PC-9 (cell line): ENCODE results near the gene SH3BP4. TPM values are rescaled to one million over a fixed set of nuclear protein-coding genes. Genes with fewer than 3 reads are reported as not detected.

ENCODE experiments used
- BruUV-seq: library from RNA; stranded (reverse); fragments of 400-500 nt; replicated peaks from 2 replicates; lab custom pipeline; 2021; lab: Mats Ljungman, UMichigan
- CTCF ChIA-PET: fragments of 300-600 bp; sonication (Branson Sonifier 250); formaldehyde crosslinking; loops from one replicate; lab custom pipeline; 2022; ENCODE audit warnings: antibody characterized with exemption; lab: Charles Lee
- POLR2A ChIA-PET: fragments of 300-600 bp; sonication (Branson Sonifier 250); formaldehyde crosslinking; loops from one replicate; lab custom pipeline; 2022; ENCODE audit warnings: antibody characterized with exemption; ENCODE audit not compliant: unreplicated experiment; lab: Charles Lee
- DNase-seq, 2 experiments: peaks; one replicate each; pipeline versions ENCODE4 v3.0.0 to v3.0.0-alpha.2; 2015 to 2022; ENCODE audit warnings: mixed read lengths in 1 of 2
- H2AFZ ChIP-seq: fragments of 200-600 bp; sonication (generic); 2 replicates; pipeline ENCODE4 v1.8.1; 2017; ENCODE audit warnings: antibody characterized with exemption
- H3F3A ChIP-seq: fragments of 200-600 bp; sonication (generic); 2 replicates; pipeline ENCODE4 v1.8.1; 2017; ENCODE audit warnings: antibody characterized with exemption, mild to moderate bottlenecking, low read depth; ENCODE audit not compliant: insufficient read depth
- H3K27ac ChIP-seq: fragments of 200-600 bp; sonication (generic); 2 replicates; pipeline ENCODE4 v1.6.1; 2016; ENCODE audit warnings: mixed run types
- H3K27me3 ChIP-seq: fragments of 200-600 bp; sonication (generic); 2 replicates; pipeline ENCODE4 v1.6.1; 2016; ENCODE audit warnings: low read depth, mixed run types; ENCODE audit not compliant: insufficient read depth
- H3K36me3 ChIP-seq: fragments of 200-600 bp; sonication (generic); 2 replicates; pipeline ENCODE4 v1.6.1; 2016; ENCODE audit warnings: low read depth, mixed run types
- H3K4me1 ChIP-seq: fragments of 200-600 bp; sonication (generic); replicated peaks from 2 replicates; pipeline ENCODE4 v1.6.1; 2016; ENCODE audit warnings: mixed run types; ENCODE audit not compliant: insufficient read depth
- H3K4me2 ChIP-seq: fragments of 200-600 bp; sonication (generic); 2 replicates; pipeline ENCODE4 v1.6.1; 2017; ENCODE audit warnings: mixed run types
- H3K4me3 ChIP-seq: fragments of 200-600 bp; sonication (generic); 2 replicates; pipeline ENCODE4 v1.6.1; 2016; ENCODE audit warnings: mixed run types
- H3K79me2 ChIP-seq: fragments of 200-600 bp; sonication (generic); 2 replicates; pipeline ENCODE4 v1.6.1; 2017; ENCODE audit warnings: low read depth, mixed run types
- H3K9me2 ChIP-seq: fragments of 200-600 bp; sonication (generic); 2 replicates; pipeline ENCODE4 v1.8.1; 2017; ENCODE audit warnings: mild to moderate bottlenecking; ENCODE audit not compliant: insufficient read depth
- H3K9me3 ChIP-seq: fragments of 200-600 bp; sonication (generic); 2 replicates; pipeline ENCODE4 v1.8.1; 2016; ENCODE audit warnings: low read depth; ENCODE audit not compliant: insufficient read depth
- H4K20me1 ChIP-seq: fragments of 200-600 bp; sonication (generic); 2 replicates; pipeline ENCODE4 v1.8.1; 2017; ENCODE audit not compliant: insufficient read depth
- CTCF ChIP-seq: fragments of 200-600 bp; sonication (generic); conservative IDR thresholded peaks from 2 replicates; pipeline ENCODE4 v1.6.1; 2017; ENCODE audit warnings: mixed run types, antibody characterized with exemption, mild to moderate bottlenecking, moderate library complexity
- EZH2 ChIP-seq: fragments of 200-600 bp; sonication (generic); IDR thresholded peaks from 2 replicates; pipeline ENCODE4 v1.8.0; 2017; ENCODE audit warnings: antibody characterized with exemption, low read depth
- intact Hi-C: fragments of 100-400 bp; cut with micrococcal nuclease; formaldehyde crosslinking; loops from one replicate; pipeline ENCODE4 v1.10.0; 2022; ENCODE audit not compliant: unreplicated experiment
- total RNA-seq: library from RNA; stranded (reverse); gene quantifications from 2 replicates; pipeline ENCODE4 v1.2.3, GENCODE V29; 2021

SH3BP4 gene
- total RNA-seq, 1 experiment from 2014 or later, result 131 TPM

- Histone ChIP-seq H2AFZ (no peak overlapping the region), H3K4me3 (peak overlapping the region; percentile 10; the same call in 1 of the 2 replicates), H4K20me1 (peaks cover 14% of the 10 kb centered on the region; the same call in 1 of the 2 replicates), H3K4me1 (peaks cover 73% of the 10 kb centered on the region), H3K9me2 (no peaks in the 10 kb centered on the region), H3K27ac (peak overlapping the region; percentile 80), H3K79me2 (peaks cover 90% of the 10 kb centered on the region), H3K27me3 (no peaks in the 10 kb centered on the region), H3K4me2 (peak overlapping the region; percentile 68), H3K36me3 (peaks cover 64% of the 10 kb centered on the region), H3F3A (peaks cover 68% of the 10 kb centered on the region), H3K9me3 (no peaks in the 10 kb centered on the region)
- no peak for TF ChIP-seq EZH2
- TF ChIP-seq CTCF, result no peak
- peak; percentile 75 to 94 for DNase-seq
- no TSS peak for BruUV-seq
- CTCF ChIA-PET, result interaction anchor here (0.7 kb wide), 1 partner anchor 62 kb away, joined by 4 read pairs; no protein-coding TSS in a partner anchor
- intact Hi-C loops, result loop anchor here (1.0 to 5.0 kb wide), 3 partner anchors 18 to 218 kb away; no protein-coding TSS in a partner anchor
- POLR2A ChIA-PET, result interaction anchor here (0.7 kb wide), 1 partner anchor 376 kb away, joined by 6 read pairs; no protein-coding TSS in a partner anchor
Measured at GRCh38 chr2:235045336-235045972, 93.6 kb downstream of the SH3BP4 start.

GRCh38 chr2:235045973-235046343 is 94.1 kb downstream of the SH3BP4 start:
- no peaks in the 10 kb centered on the region for H3K9me2 ChIP-seq
- ChIA-PET CTCF (interaction anchor here (0.7 kb wide), 1 partner anchor 61 kb away, joined by 4 read pairs; no protein-coding TSS in a partner anchor), POLR2A (interaction anchor here (0.7 kb wide), 1 partner anchor 376 kb away, joined by 6 read pairs; no protein-coding TSS in a partner anchor)
- no peaks in the 10 kb centered on the region for H3K9me3 ChIP-seq
- TSS peak; percentile 6 for BruUV-seq
- H3K36me3 ChIP-seq, result peaks cover 59% of the 10 kb centered on the region
- H3K4me3 ChIP-seq, result peak overlapping the region; percentile 10; the same call in 1 of the 2 replicates
- peaks cover 78% of the 10 kb centered on the region for H3K4me1 ChIP-seq
- H3K79me2 ChIP-seq, result peaks cover 90% of the 10 kb centered on the region
- peaks cover 68% of the 10 kb centered on the region for H3F3A ChIP-seq
- TF ChIP-seq EZH2 (no peak), CTCF (no peak)
- H3K4me2 ChIP-seq, result peak overlapping the region; percentile 68
- no peak for DNase-seq
- peaks cover 14% of the 10 kb centered on the region; the same call in 1 of the 2 replicates for H4K20me1 ChIP-seq
- no peaks in the 10 kb centered on the region for H3K27me3 ChIP-seq
- intact Hi-C loops, result loop anchor here (1.0 to 5.0 kb wide), 3 partner anchors 19 to 219 kb away; no protein-coding TSS in a partner anchor
- H3K27ac ChIP-seq, result peak overlapping the region; percentile 80
- no peak overlapping the region for H2AFZ ChIP-seq

- Histone ChIP-seq H3K79me2 (peaks cover 90% of the 10 kb centered on the region), H3F3A (peaks cover 65% of the 10 kb centered on the region), H3K9me2 (no peaks in the 10 kb centered on the region), H3K9me3 (no peaks in the 10 kb centered on the region), H3K27me3 (no peaks in the 10 kb centered on the region), H3K4me2 (peak overlapping the region; percentile 68), H2AFZ (no peak overlapping the region), H3K4me3 (no peak overlapping the region), H3K36me3 (peaks cover 57% of the 10 kb centered on the region), H4K20me1 (peaks cover 19% of the 10 kb centered on the region; the same call in 1 of the 2 replicates), H3K27ac (peak overlapping the region; percentile 80), H3K4me1 (peaks cover 85% of the 10 kb centered on the region)
- no TSS peak for BruUV-seq
- no peak for TF ChIP-seq EZH2
- TF ChIP-seq CTCF, result no peak
- CTCF ChIA-PET, result no interaction called here
- intact Hi-C loops, result loop anchor here (5.0 kb wide), 1 partner anchor 219 kb away; no protein-coding TSS in a partner anchor
- POLR2A ChIA-PET, result no interaction called here
- DNase-seq, result no peak
Measured at GRCh38 chr2:235046589-235046988, 94.8 kb downstream of the SH3BP4 start.
